K562 (cell line): ENCODE data around the gene NDUFV3. TPM values are rescaled to one million over a fixed set of nuclear protein-coding genes. Genes with fewer than 3 reads are reported as not detected.

Experiments
- DACH1 ChIP-seq: fragments of 450-650 bp; IDR thresholded peaks from 2 replicates; pipeline ENCODE4 v1.6.1; 2018; ENCODE audit not compliant: partially characterized antibody
- FOXK2 ChIP-seq, 2 experiments: fragments of 450-650 bp; IDR thresholded peaks in 1 of 2; conservative IDR thresholded peaks in 1 of 2; 2 replicates each; pipeline ENCODE4 v1.6.1; 2016; ENCODE audit warnings: low read depth in 2 of 2, mild to moderate bottlenecking in 1 of 2
- KLF13 ChIP-seq: fragments of 450-650 bp; IDR thresholded peaks from 2 replicates; pipeline ENCODE4 v1.6.1; 2016; ENCODE audit warnings: missing genetic modification characterization, low read depth, mild to moderate bottlenecking, missing compliant biosample characterization, moderate library complexity, borderline replicate concordance
- MAFG ChIP-seq: fragments of 450-650 bp; conservative IDR thresholded peaks from 2 replicates; pipeline ENCODE4 v1.6.1; 2016; ENCODE audit warnings: missing genetic modification characterization, missing compliant biosample characterization
- PHTF2 ChIP-seq: fragments of 250-450 bp; sonication (Bioruptor Pico); IDR thresholded peaks from 2 replicates; pipeline ENCODE4 v1.5.0; 2021; ENCODE audit warnings: mild to moderate bottlenecking
- RBM34 ChIP-seq: fragments of 200-400 bp; formaldehyde crosslinking; IDR thresholded peaks from 2 replicates; pipeline ENCODE4 v1.6.1; 2018; ENCODE audit warnings: low read length, borderline replicate concordance; ENCODE audit not compliant: insufficient read depth
- SMC3 ChIP-seq: conservative IDR thresholded peaks from 2 replicates; pipeline ENCODE4 v1.6.1; 2011; ENCODE audit warnings: low read depth, low read length, improper control_type of control experiment; ENCODE audit not compliant: insufficient read depth
- ZNF398 ChIP-seq: fragments of 250-450 bp; sonication (Bioruptor Pico); IDR thresholded peaks from 2 replicates; pipeline ENCODE4 v1.8.0; 2021; ENCODE audit warnings: moderate library complexity, mild to moderate bottlenecking, inconsistent platforms
- ZNF583 ChIP-seq: fragments of 250-450 bp; sonication (Bioruptor Pico); IDR thresholded peaks from 2 replicates; pipeline ENCODE4 v1.4.0; 2020
- polyA plus RNA-seq, 8 experiments: library from polyadenylated mRNA; depleted of rRNA in 4 of 8; stranded (reverse) in 5 of 8; unstranded in 3 of 8; fragments of >200 nt; fragmentation: Nextera tagmentation in 2 of 8; fragmentation: Illumina TruSeq in 1 of 8; extraction: Ambion mirVana in 2 of 8; extraction: Trizol in 1 of 8; gene quantifications; 2 replicates each; pipeline versions ENCODE4 v1.2.1 to v1.2.3, GENCODE V29; 2011 to 2014; ENCODE audit warnings: inconsistent platforms in 1 of 8, missing spikeins in 1 of 8
- total RNA-seq, 7 experiments: library from RNA; depleted of rRNA in 6 of 7; stranded (reverse); fragments of >200 nt in 6 of 7; fragmentation: Illumina TruSeq in 2 of 7; extraction: Trizol in 2 of 7; gene quantifications; 2 replicates each; pipeline versions ENCODE4 v1.2.1 to v1.2.3, GENCODE V29; 2011 to 2021; ENCODE audit warnings: low replicate concordance in 1 of 7
- TF ChIP-seq, protein P1 (sequence below): fragments of 450-650 bp; formaldehyde crosslinking; IDR thresholded peaks from 2 replicates; pipeline ENCODE4 v1.4.0; 2020; ENCODE audit warnings: mild to moderate bottlenecking, mixed read lengths
- TF ChIP-seq, protein P2 (sequence below): fragments of 450-650 bp; IDR thresholded peaks from 2 replicates; pipeline ENCODE4 v1.6.1; 2017; ENCODE audit warnings: mild to moderate bottlenecking, moderate library complexity

Gene NDUFV3
- total and polyA plus RNA-seq, 9 of the 15 experiments (the other 6 are each of a cell fraction or from before 2014, with no cell fraction given) = 19.1 to 87.8 (median 74.3) TPM

GRCh38 chr21:42959728-42960127 lies 66.6 kb downstream of the NDUFV3 start (continued):
- no peak for TF ChIP-seq PHTF2 (CRISPR knock-in tag)
- TF ChIP-seq, protein P1, sequence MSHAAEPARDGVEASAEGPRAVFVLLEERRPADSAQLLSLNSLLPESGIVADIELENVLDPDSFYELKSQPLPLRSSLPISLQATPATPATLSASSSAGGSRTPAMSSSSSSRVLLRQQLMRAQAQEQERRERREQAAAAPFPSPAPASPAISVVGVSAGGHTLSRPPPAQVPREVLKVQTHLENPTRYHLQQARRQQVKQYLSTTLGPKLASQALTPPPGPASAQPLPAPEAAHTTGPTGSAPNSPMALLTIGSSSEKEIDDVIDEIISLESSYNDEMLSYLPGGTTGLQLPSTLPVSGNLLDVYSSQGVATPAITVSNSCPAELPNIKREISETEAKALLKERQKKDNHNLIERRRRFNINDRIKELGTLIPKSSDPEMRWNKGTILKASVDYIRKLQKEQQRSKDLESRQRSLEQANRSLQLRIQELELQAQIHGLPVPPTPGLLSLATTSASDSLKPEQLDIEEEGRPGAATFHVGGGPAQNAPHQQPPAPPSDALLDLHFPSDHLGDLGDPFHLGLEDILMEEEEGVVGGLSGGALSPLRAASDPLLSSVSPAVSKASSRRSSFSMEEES = no peak
- TF ChIP-seq DACH1 = no peak
- no peak for TF ChIP-seq ZNF398 (CRISPR knock-in tag)
- TF ChIP-seq RBM34 = no peak
- TF ChIP-seq KLF13 (tag) = no peak
- TF ChIP-seq ZNF583 (CRISPR knock-in tag) = no peak
- no peak for TF ChIP-seq FOXK2 (conservative IDR thresholded peaks at IDR 0.05 in 1 of 2, IDR thresholded peaks at IDR 0.05 in 1 of 2; ENCODE audit: low read depth in 2 of 2)
- TF ChIP-seq MAFG (tag) = no peak
- TF ChIP-seq, protein P2, sequence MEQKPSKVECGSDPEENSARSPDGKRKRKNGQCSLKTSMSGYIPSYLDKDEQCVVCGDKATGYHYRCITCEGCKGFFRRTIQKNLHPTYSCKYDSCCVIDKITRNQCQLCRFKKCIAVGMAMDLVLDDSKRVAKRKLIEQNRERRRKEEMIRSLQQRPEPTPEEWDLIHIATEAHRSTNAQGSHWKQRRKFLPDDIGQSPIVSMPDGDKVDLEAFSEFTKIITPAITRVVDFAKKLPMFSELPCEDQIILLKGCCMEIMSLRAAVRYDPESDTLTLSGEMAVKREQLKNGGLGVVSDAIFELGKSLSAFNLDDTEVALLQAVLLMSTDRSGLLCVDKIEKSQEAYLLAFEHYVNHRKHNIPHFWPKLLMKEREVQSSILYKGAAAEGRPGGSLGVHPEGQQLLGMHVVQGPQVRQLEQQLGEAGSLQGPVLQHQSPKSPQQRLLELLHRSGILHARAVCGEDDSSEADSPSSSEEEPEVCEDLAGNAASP = no peak
- TF ChIP-seq SMC3 = no peak
